Measurements from ENCODE around the gene ISG20L2. TPM values are rescaled to one million over a fixed set of nuclear protein-coding genes. Genes with fewer than 3 reads are reported as not detected.

The ISG20L2 gene
- total RNA-seq, 2 donors from 2014 or later, result 19.4 to 34.4 TPM

- no peak for TF ChIP-seq CTCF (IDR thresholded peaks at IDR 0.05)
- TF ChIP-seq POLR2AphosphoS5 (IDR thresholded peaks at IDR 0.05), result no peak
- no peak for TF ChIP-seq POLR2A (IDR thresholded peaks at IDR 0.05)
Observed at GRCh38 chr1:156744344-156744743, 15.8 kb upstream of the ISG20L2 start.

GRCh38 chr1:156743367-156744302, 15.1 kb upstream of the ISG20L2 start:
- 81% methylated on average over 14 of the region's 14 CpGs for WGBS
- TF ChIP-seq CTCF (IDR thresholded peaks at IDR 0.05) (no peak), POLR2A (IDR thresholded peaks at IDR 0.05) (no peak), POLR2AphosphoS5 (IDR thresholded peaks at IDR 0.05) (no peak)
- intact Hi-C loops (cut with DNase I), result no loop called here
- no peak for DNase-seq (ENCODE audit: low spot score)
- H3K27ac ChIP-seq, result no peak overlapping the region
- H3K9me3 ChIP-seq, result no peaks in the 10 kb centered on the region
- no peak overlapping the region for H3K4me3 ChIP-seq
- H3K27me3 ChIP-seq (replicated peaks; ENCODE audit: insufficient read depth), result no peaks in the 10 kb centered on the region
- H3K4me1 ChIP-seq (replicated peaks), result peaks cover 20% of the 10 kb centered on the region
- peaks cover 4 to 20% of the 10 kb centered on the region in 2 donors for H3K36me3 ChIP-seq

More at GRCh38 chr1:156744344-156744743, 15.8 kb upstream of the ISG20L2 start:
- no peak overlapping the region for H3K4me3 ChIP-seq
- H3K27ac ChIP-seq, result peak overlapping the region in 1 of 2 donors; percentile 8
- H3K36me3 ChIP-seq, result peaks cover 4 to 20% of the 10 kb centered on the region in 2 donors
- H3K27me3 ChIP-seq (replicated peaks; ENCODE audit: insufficient read depth), result no peaks in the 10 kb centered on the region
- 79% methylated on average over 12 of the region's 12 CpGs for WGBS
- DNase-seq (ENCODE audit: low spot score), result no peak
- peaks cover 26% of the 10 kb centered on the region for H3K4me1 ChIP-seq (replicated peaks)
- intact Hi-C loops (cut with DNase I), result no loop called here
- no peaks in the 10 kb centered on the region for H3K9me3 ChIP-seq

GRCh38 chr1:156742801-156743200, 14.2 kb upstream of the ISG20L2 start:
- peaks cover 14% of the 10 kb centered on the region for H3K4me1 ChIP-seq (replicated peaks)
- peaks cover 4 to 20% of the 10 kb centered on the region in 2 donors for H3K36me3 ChIP-seq
- intact Hi-C loops (cut with DNase I), result no loop called here
- no peaks in the 10 kb centered on the region for H3K27me3 ChIP-seq (replicated peaks; ENCODE audit: insufficient read depth)
- no peaks in the 10 kb centered on the region for H3K9me3 ChIP-seq
- no peak for TF ChIP-seq CTCF (IDR thresholded peaks at IDR 0.05)
- TF ChIP-seq POLR2AphosphoS5 (IDR thresholded peaks at IDR 0.05), result no peak
- TF ChIP-seq POLR2A (IDR thresholded peaks at IDR 0.05), result no peak
- WGBS, result 94% methylated on average over 4 of the region's 4 CpGs
- no peak for DNase-seq (ENCODE audit: low spot score)
- H3K4me3 ChIP-seq, result no peak overlapping the region
- H3K27ac ChIP-seq, result no peak overlapping the region

- H3K27ac ChIP-seq, result peak overlapping the region in 1 of 2 donors; percentile 81
- no peaks in the 10 kb centered on the region for H3K27me3 ChIP-seq (replicated peaks; ENCODE audit: insufficient read depth)
- H3K9me3 ChIP-seq, result no peaks in the 10 kb centered on the region
- peaks cover 8% of the 10 kb centered on the region for H3K4me1 ChIP-seq (replicated peaks)
- peaks cover 4 to 20% of the 10 kb centered on the region in 2 donors for H3K36me3 ChIP-seq
- DNase-seq (ENCODE audit: low spot score), result no peak
- 81% methylated on average over 3 of the region's 3 CpGs for WGBS
- intact Hi-C loops (cut with DNase I), result no loop called here
- TF ChIP-seq POLR2AphosphoS5 (IDR thresholded peaks at IDR 0.05), result no peak
- no peak for TF ChIP-seq CTCF (IDR thresholded peaks at IDR 0.05)
- no peak for TF ChIP-seq POLR2A (IDR thresholded peaks at IDR 0.05)
- no peak overlapping the region for H3K4me3 ChIP-seq
Observed at GRCh38 chr1:156742017-156742416, 13.5 kb upstream of the ISG20L2 start.

Data from prostate gland (tissue), 2 donors.